ENCODE data around the gene ZNF581.

DNA sequence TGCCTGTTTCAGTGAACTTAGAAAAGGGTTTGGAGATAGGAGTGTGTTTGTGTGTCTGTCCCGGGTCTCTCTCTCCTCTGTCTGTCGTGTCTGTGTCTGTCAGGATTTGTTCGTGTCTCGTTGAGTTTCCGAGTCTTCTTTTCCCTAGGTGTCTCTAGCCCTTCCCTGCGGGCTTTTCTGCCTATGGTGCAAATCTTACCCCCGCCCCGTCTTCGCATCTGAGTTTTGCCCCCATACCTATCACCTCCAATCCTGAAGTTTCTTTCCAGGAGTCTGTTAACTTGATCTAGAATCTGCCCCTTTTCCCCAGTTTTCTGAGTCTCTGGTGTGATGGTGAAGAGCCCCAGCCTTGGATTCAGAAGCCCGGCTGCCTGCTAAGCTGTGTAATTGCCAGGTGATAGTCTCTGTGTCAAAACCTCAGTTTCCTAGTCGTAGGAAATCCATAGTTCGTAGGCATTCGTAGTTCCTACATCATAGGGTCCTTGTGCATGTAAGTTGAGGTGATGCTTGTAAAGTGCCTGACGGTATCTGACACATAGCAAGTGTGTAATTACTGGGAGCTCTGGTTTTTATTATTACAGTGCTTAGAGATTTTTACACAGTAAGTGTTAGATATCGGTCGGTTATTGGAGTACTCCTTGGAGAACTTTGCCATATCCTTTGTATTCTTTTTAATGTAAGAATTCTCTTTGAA, 32.4 kb downstream of the ZNF581 start:
- TF ChIP-seq, protein P1, sequence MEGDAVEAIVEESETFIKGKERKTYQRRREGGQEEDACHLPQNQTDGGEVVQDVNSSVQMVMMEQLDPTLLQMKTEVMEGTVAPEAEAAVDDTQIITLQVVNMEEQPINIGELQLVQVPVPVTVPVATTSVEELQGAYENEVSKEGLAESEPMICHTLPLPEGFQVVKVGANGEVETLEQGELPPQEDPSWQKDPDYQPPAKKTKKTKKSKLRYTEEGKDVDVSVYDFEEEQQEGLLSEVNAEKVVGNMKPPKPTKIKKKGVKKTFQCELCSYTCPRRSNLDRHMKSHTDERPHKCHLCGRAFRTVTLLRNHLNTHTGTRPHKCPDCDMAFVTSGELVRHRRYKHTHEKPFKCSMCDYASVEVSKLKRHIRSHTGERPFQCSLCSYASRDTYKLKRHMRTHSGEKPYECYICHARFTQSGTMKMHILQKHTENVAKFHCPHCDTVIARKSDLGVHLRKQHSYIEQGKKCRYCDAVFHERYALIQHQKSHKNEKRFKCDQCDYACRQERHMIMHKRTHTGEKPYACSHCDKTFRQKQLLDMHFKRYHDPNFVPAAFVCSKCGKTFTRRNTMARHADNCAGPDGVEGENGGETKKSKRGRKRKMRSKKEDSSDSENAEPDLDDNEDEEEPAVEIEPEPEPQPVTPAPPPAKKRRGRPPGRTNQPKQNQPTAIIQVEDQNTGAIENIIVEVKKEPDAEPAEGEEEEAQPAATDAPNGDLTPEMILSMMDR (IDR thresholded peaks at IDR 0.05): no peak
- no peak for TF ChIP-seq POLR2AphosphoS5 (IDR thresholded peaks at IDR 0.05)
- TF ChIP-seq POLR2A (IDR thresholded peaks at IDR 0.05): no peak

Measured in gastroesophageal sphincter (tissue), 3 donors.